K562 (cell line): ENCODE measurements around the gene G6PC3. TPM values are rescaled to one million over a fixed set of nuclear protein-coding genes. Genes with fewer than 3 reads are reported as not detected.

Experiments used
- CBFA2T2 ChIP-seq: fragments of 450-650 bp; conservative IDR thresholded peaks from 2 replicates; pipeline ENCODE4 v1.6.1; 2017; ENCODE audit warnings: mild to moderate bottlenecking
- ESRRA ChIP-seq: fragments of 450-650 bp; IDR thresholded peaks from 2 replicates; pipeline ENCODE4 v1.6.1; 2014; ENCODE audit warnings: low read depth, mild to moderate bottlenecking, moderate library complexity, borderline replicate concordance
- EWSR1 ChIP-seq: fragments of 450-650 bp; IDR thresholded peaks from 2 replicates; pipeline ENCODE4 v1.6.1; 2018; ENCODE audit warnings: borderline replicate concordance, mild to moderate bottlenecking, low read depth, moderate library complexity; ENCODE audit not compliant: partially characterized antibody
- HDAC3 ChIP-seq: fragments of 450-650 bp; IDR thresholded peaks from 2 replicates; pipeline ENCODE4 v1.6.1; 2018; ENCODE audit warnings: borderline replicate concordance, mild to moderate bottlenecking, moderate library complexity; ENCODE audit not compliant: partially characterized antibody
- HDAC6 ChIP-seq: IDR thresholded peaks from 2 replicates; pipeline ENCODE4 v1.6.1; 2012; ENCODE audit warnings: low read depth, mild to moderate bottlenecking, control low read depth, inconsistent platforms, low read length, moderate library complexity
- HDGF ChIP-seq: fragments of 450-650 bp; IDR thresholded peaks from 2 replicates; pipeline ENCODE4 v1.6.1; 2016
- NONO ChIP-seq, 2 experiments: fragments of 200-400 bp in 1 of 2; fragments of 450-650 bp in 1 of 2; formaldehyde crosslinking in 1 of 2; IDR thresholded peaks; 2 replicates each; pipeline ENCODE4 v1.6.1; 2017; ENCODE audit warnings: low read depth in 2 of 2, mild to moderate bottlenecking in 2 of 2, moderate library complexity in 2 of 2, low read length in 1 of 2
- PCBP1 ChIP-seq: fragments of 200-400 bp; formaldehyde crosslinking; IDR thresholded peaks from 2 replicates; pipeline ENCODE4 v1.6.1; 2018; ENCODE audit warnings: mild to moderate bottlenecking, low read depth, low read length; ENCODE audit not compliant: poor library complexity, severe bottlenecking
- PHF20 ChIP-seq: fragments of 450-650 bp; IDR thresholded peaks from 2 replicates; pipeline ENCODE4 v1.6.1; 2018; ENCODE audit not compliant: partially characterized antibody
- PHF21A ChIP-seq: fragments of 450-650 bp; IDR thresholded peaks from 2 replicates; pipeline ENCODE4 v1.6.1; 2017; ENCODE audit warnings: low read depth, borderline replicate concordance
- POLR3G ChIP-seq: IDR thresholded peaks from 2 replicates; pipeline ENCODE4 v1.6.1; 2011; ENCODE audit not compliant: insufficient read length, insufficient replicate concordance; ENCODE audit errors: extremely low read depth
- PRPF4 ChIP-seq: fragments of 200-400 bp; formaldehyde crosslinking; IDR thresholded peaks from one replicate; pipeline ENCODE4 v1.6.1; 2017; ENCODE audit warnings: low read length, low read depth, mild to moderate bottlenecking; ENCODE audit not compliant: insufficient read depth, poor library complexity, severe bottlenecking
- PTRF ChIP-seq: fragments of 450-650 bp; IDR thresholded peaks from 2 replicates; pipeline ENCODE4 v1.6.1; 2016; ENCODE audit warnings: mild to moderate bottlenecking, missing genetic modification characterization, missing compliant biosample characterization
- SNAPC5 ChIP-seq: fragments of 250-450 bp; sonication (Bioruptor Pico); IDR thresholded peaks from 2 replicates; pipeline ENCODE4 v1.8.0; 2021; ENCODE audit warnings: moderate library complexity, mild to moderate bottlenecking, inconsistent platforms
- SNIP1 ChIP-seq: fragments of 450-650 bp; IDR thresholded peaks from 2 replicates; pipeline ENCODE4 v1.7.1; 2017; ENCODE audit warnings: low read depth, mild to moderate bottlenecking
- SP1 ChIP-seq: sonication (generic); formaldehyde crosslinking; IDR thresholded peaks from 2 replicates; pipeline ENCODE4 v1.8.1; 2022; ENCODE audit warnings: mild to moderate bottlenecking, missing genetic modification reagents
- THRA ChIP-seq: fragments of 450-650 bp; IDR thresholded peaks from 2 replicates; pipeline ENCODE4 v1.6.1; 2017; ENCODE audit warnings: mild to moderate bottlenecking, moderate library complexity
- USF2 ChIP-seq: sonication (generic); formaldehyde crosslinking; IDR thresholded peaks from 2 replicates; pipeline ENCODE4 v1.5.0; 2020; ENCODE audit warnings: missing genetic modification reagents
- ZBTB9 ChIP-seq: fragments of 450-650 bp; formaldehyde crosslinking; IDR thresholded peaks from 2 replicates; pipeline ENCODE4 v1.4.0; 2020; ENCODE audit warnings: mild to moderate bottlenecking, moderate library complexity
- ZC3H4 ChIP-seq: sonication (generic); formaldehyde crosslinking; IDR thresholded peaks from 2 replicates; pipeline ENCODE4 v1.9.0; 2021; ENCODE audit warnings: missing genetic modification reagents, borderline replicate concordance
- ZKSCAN3 ChIP-seq: fragments of 250-450 bp; sonication (Bioruptor Pico); IDR thresholded peaks from 2 replicates; pipeline ENCODE4 v1.4.0; 2020
- ZNF23 ChIP-seq: fragments of 250-450 bp; sonication (Bioruptor Pico); IDR thresholded peaks from 2 replicates; pipeline ENCODE4 v1.4.0; 2020; ENCODE audit warnings: mild to moderate bottlenecking
- ZNF444 ChIP-seq: fragments of 250-450 bp; sonication (Bioruptor Pico); IDR thresholded peaks from 2 replicates; pipeline ENCODE4 v1.4.0; 2020; ENCODE audit warnings: mild to moderate bottlenecking, moderate library complexity
- ZNF586 ChIP-seq: fragments of 450-650 bp; formaldehyde crosslinking; conservative IDR thresholded peaks from 2 replicates; pipeline ENCODE4 v1.4.0; 2020; ENCODE audit warnings: mild to moderate bottlenecking, moderate library complexity
- ZNF644 ChIP-seq: fragments of 200-800 bp; sonication (Bioruptor generic); IDR thresholded peaks from 2 replicates; pipeline ENCODE4 v1.6.1; 2016; ENCODE audit warnings: low read depth, missing genetic modification characterization, missing compliant biosample characterization
- ZNF668 ChIP-seq: fragments of 250-450 bp; sonication (Bioruptor Pico); IDR thresholded peaks from 2 replicates; pipeline ENCODE4 v1.8.0; 2022; ENCODE audit warnings: mild to moderate bottlenecking, inconsistent platforms
- polyA plus RNA-seq, 8 experiments: library from polyadenylated mRNA; depleted of rRNA in 4 of 8; stranded (reverse) in 5 of 8; unstranded in 3 of 8; fragments of >200 nt; fragmentation: Nextera tagmentation in 2 of 8; fragmentation: Illumina TruSeq in 1 of 8; extraction: Ambion mirVana in 2 of 8; extraction: Trizol in 1 of 8; gene quantifications; 2 replicates each; pipeline versions ENCODE4 v1.2.1 to v1.2.3, GENCODE V29; 2011 to 2014; ENCODE audit warnings: inconsistent platforms in 1 of 8, missing spikeins in 1 of 8
- total RNA-seq, 7 experiments: library from RNA; depleted of rRNA in 6 of 7; stranded (reverse); fragments of >200 nt in 6 of 7; fragmentation: Illumina TruSeq in 2 of 7; extraction: Trizol in 2 of 7; gene quantifications; 2 replicates each; pipeline versions ENCODE4 v1.2.1 to v1.2.3, GENCODE V29; 2011 to 2021; ENCODE audit warnings: low replicate concordance in 1 of 7

Gene G6PC3
- total and polyA plus RNA-seq, 9 of the 15 experiments (the other 6 are each of a cell fraction or from before 2014, with no cell fraction given), result 10.4 to 57.8 (median 31.1) TPM

GRCh38 chr17:44070455-44071197 lies at the start of gene G6PC3 (continued):
- TF ChIP-seq ZBTB9 (CRISPR knock-in tag) (no peak), THRA (no peak), HDAC3 (peak; percentile 41), ZC3H4 (CRISPR knock-in tag) (no peak), PCBP1 (no peak), ZNF668 (no peak), ZNF444 (no peak), SNIP1 (no peak), ZNF644 (tag) (no peak), NONO (IDR thresholded peaks at IDR 0.05; ENCODE audit: low read depth in 2 of 2, low read length in 1 of 2) (no peak), CBFA2T2 (peak; percentile 82), ESRRA (peak; percentile 58; the same call in 1 of the 2 replicates), ZKSCAN3 (CRISPR knock-in tag) (no peak), HDGF (no peak), PRPF4 (no peak), POLR3G (no peak), EWSR1 (no peak), SNAPC5 (CRISPR knock-in tag) (no peak), SP1 (CRISPR knock-in tag) (peak; percentile 87), PTRF (tag) (no peak), ZNF586 (CRISPR knock-in tag) (no peak), HDAC6 (no peak), ZNF23 (CRISPR knock-in tag) (no peak), PHF21A (no peak), USF2 (CRISPR knock-in tag) (peak; percentile 97), PHF20 (peak; percentile 74)
